Spleen (tissue), 11 donors: ENCODE data around the gene HGS. TPM values are rescaled to one million over a fixed set of nuclear protein-coding genes. Genes with fewer than 3 reads are reported as not detected.

Experiments used
- DNase-seq: peaks from one replicate; pipeline ENCODE4 v3.0.0-alpha.2; 2020
- H3K27ac ChIP-seq, 8 donors: fragments of 200-600 bp; sonication (generic) in 7 of 8; 1 replicate in 4 of 8; 2 replicates in 4 of 8; pipeline versions ENCODE4 v1.5.0 to v1.8.0; 2016 to 2021; ENCODE audit warnings: inconsistent platforms in 4 of 8, mild to moderate bottlenecking in 4 of 8, moderate library complexity in 1 of 8
- H3K27me3 ChIP-seq, 7 donors: fragments of 200-600 bp; sonication (generic) in 6 of 7; replicated peaks in 1 of 7; 1 replicate in 4 of 7; 2 replicates in 3 of 7; pipeline versions ENCODE4 v1.5.0 to v1.8.0; 2016 to 2021; ENCODE audit warnings: inconsistent platforms in 3 of 7, mild to moderate bottlenecking in 1 of 7
- H3K36me3 ChIP-seq, 6 donors: fragments of 200-600 bp; sonication (generic) in 5 of 6; 1 replicate in 4 of 6; 2 replicates in 2 of 6; pipeline versions ENCODE4 v1.5.0 to v1.8.0; 2016 to 2021; ENCODE audit warnings: inconsistent platforms in 2 of 6
- H3K4me1 ChIP-seq, 6 donors: fragments of 200-600 bp; sonication (generic) in 5 of 6; 1 replicate in 3 of 6; 2 replicates in 3 of 6; pipeline versions ENCODE4 v1.5.0 to v1.8.0; 2016 to 2021; ENCODE audit warnings: inconsistent platforms in 3 of 6
- H3K4me3 ChIP-seq, 8 donors: fragments of 200-600 bp; sonication (generic) in 7 of 8; 1 replicate in 4 of 8; 2 replicates in 4 of 8; pipeline versions ENCODE4 v1.5.0 to v1.8.0; 2016 to 2021; ENCODE audit warnings: inconsistent platforms in 4 of 8, mild to moderate bottlenecking in 4 of 8, moderate library complexity in 2 of 8
- H3K9me3 ChIP-seq, 8 donors: fragments of 200-600 bp; sonication (generic) in 7 of 8; 1 replicate in 4 of 8; 2 replicates in 4 of 8; pipeline versions ENCODE4 v1.5.0 to v1.8.0; 2016 to 2021; ENCODE audit warnings: inconsistent platforms in 4 of 8
- POLR2A ChIP-seq, 3 donors: fragments of 450-650 bp; IDR thresholded peaks; one replicate each; pipeline ENCODE4 v1.5.1; 2017; ENCODE audit warnings: antibody characterized with exemption in 3 of 3, mild to moderate bottlenecking in 1 of 3
- POLR2AphosphoS5 ChIP-seq, 3 donors: sonication (generic); formaldehyde crosslinking; IDR thresholded peaks; one replicate each; pipeline ENCODE4 v1.5.1; 2017; ENCODE audit warnings: antibody characterized with exemption in 3 of 3
- WGBS, 5 donors: extraction: QIAGEN DNeasy Blood & Tissue Kit in 3 of 5; methylation state at CpG; one replicate each; pipeline versions ENCODE4 v1.1.5 to v1.1.7; 2013 to 2018; 5-methylcytosine and 5-hydroxymethylcytosine counted together
- intact Hi-C: fragments of 100-400 bp; cut with DNase I; formaldehyde crosslinking; loops from one replicate; pipeline ENCODE4 v1.15.0; 2023; ENCODE audit warnings: low total_unique reads
- polyA plus RNA-seq, 3 donors: library from polyadenylated mRNA; stranded (reverse); fragments of 200-250 nt; gene quantifications; one replicate each; pipeline ENCODE4 v1.2.1, GENCODE V29; 2013
- total RNA-seq, 7 donors: library from RNA; depleted of rRNA in 3 of 7; stranded (reverse); fragments of >200 nt in 3 of 7; fragmentation: NEBNext Ultra II Directional in 4 of 7; extraction: Animal tissue kit (Norgen Biotek cat#: 25700) in 4 of 7; gene quantifications; one replicate each; pipeline versions ENCODE4 v1.1.0 to v1.2.1, GENCODE V29; 2016 to 2021
- TF ChIP-seq, protein P1 (sequence below), 11 experiments: fragments of 200-600 bp in 7 of 11; fragments of 450-650 bp in 4 of 11; sonication (generic) in 4 of 11; IDR thresholded peaks in 8 of 11; conservative IDR thresholded peaks in 3 of 11; 1 replicate in 7 of 11; 2 replicates in 4 of 11; pipeline versions ENCODE4 v1.4.0 to v1.8.0; 2016 to 2021; ENCODE audit warnings: antibody characterized with exemption in 11 of 11, inconsistent platforms in 4 of 11, mild to moderate bottlenecking in 1 of 11
- donor health status: healthy with polysubstance abuse.
- donor health status: DM: no; HTN: no; CAD: no; lungs with moderate emphysema.
- donor health status: DM: no; HTN: no; CAD: no.
- donor health status: Bipolar disorder and iron deficiency.
- donor health status: healthy.
- donor health status: DM: no; HTN: no; CAD: no.
- donor health status: DM: yes; HTN: yes; CAD: no.

The HGS gene
- total and polyA plus RNA-seq, 10 donors, result 61.3 to 134 (median 106) TPM

- Histone ChIP-seq H3K4me1 (peaks cover 16 to 57% (median 44%) of the 10 kb centered on the region in 6 donors), H3K27me3 (no peaks in the 10 kb centered on the region), H3K4me3 (peak within 1 kb of the TSS; percentile 78 to 97 (median 87)), H3K9me3 (no peaks in the 10 kb centered on the region), H3K27ac (peak within 1 kb of the TSS; percentile 71 to 96 (median 90)), H3K36me3 (peaks cover 0 to 14% (median 0%) of the 10 kb centered on the region in 6 donors)
- intact Hi-C loops, result no loop called here
- TF ChIP-seq POLR2AphosphoS5 (IDR thresholded peaks at IDR 0.05) (peak; percentile 93 to 95 (median 94)), POLR2A (IDR thresholded peaks at IDR 0.05) (peak in 2 of 3 donors; percentile 39 to 60)
- TF ChIP-seq, protein P1, sequence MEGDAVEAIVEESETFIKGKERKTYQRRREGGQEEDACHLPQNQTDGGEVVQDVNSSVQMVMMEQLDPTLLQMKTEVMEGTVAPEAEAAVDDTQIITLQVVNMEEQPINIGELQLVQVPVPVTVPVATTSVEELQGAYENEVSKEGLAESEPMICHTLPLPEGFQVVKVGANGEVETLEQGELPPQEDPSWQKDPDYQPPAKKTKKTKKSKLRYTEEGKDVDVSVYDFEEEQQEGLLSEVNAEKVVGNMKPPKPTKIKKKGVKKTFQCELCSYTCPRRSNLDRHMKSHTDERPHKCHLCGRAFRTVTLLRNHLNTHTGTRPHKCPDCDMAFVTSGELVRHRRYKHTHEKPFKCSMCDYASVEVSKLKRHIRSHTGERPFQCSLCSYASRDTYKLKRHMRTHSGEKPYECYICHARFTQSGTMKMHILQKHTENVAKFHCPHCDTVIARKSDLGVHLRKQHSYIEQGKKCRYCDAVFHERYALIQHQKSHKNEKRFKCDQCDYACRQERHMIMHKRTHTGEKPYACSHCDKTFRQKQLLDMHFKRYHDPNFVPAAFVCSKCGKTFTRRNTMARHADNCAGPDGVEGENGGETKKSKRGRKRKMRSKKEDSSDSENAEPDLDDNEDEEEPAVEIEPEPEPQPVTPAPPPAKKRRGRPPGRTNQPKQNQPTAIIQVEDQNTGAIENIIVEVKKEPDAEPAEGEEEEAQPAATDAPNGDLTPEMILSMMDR (IDR thresholded peaks at IDR 0.05 in 8 of 11, conservative IDR thresholded peaks at IDR 0.05 in 3 of 11), result no peak
- peak; percentile 95 for DNase-seq
- 0 to 1% (median 0%) methylated on average over 37 to 77 of the region's 77 CpGs for WGBS, 5 donors
Measured at GRCh38 chr17:81636505-81637288, 47.1 kb upstream of the HGS start, which contains the start of the genes NPLOC4 and TSPAN10. Gene NPLOC4 (minus strand): TSS chr17:81637112. CDS start chr17:81636930, 182 bp downstream. Gene TSPAN10 (plus strand): TSS chr17:81637196. CDS start chr17:81642413, 5,217 bp downstream.

DNA sequence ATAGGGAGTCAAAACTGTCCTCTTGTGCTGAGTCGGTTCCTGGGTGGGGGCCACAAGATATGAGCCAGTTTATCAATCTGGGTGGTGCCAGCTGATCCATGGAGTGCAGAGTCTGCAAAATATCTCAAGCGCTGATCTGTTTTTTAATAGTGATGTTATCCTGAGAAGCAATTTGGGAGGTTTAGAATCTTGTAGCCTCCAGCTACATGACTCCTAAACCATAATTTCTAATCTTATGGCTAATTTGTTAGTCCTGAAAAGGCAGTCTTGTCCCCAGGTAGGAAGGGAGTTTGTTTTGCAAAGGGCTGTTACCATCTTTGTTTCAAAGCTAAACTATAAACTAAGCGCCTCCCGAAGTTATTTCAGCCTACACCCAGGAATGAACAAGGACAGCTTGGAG is 45.1 kb upstream of the HGS start:
- no peaks in the 10 kb centered on the region for H3K9me3 ChIP-seq
- no peak for TF ChIP-seq POLR2AphosphoS5 (IDR thresholded peaks at IDR 0.05)
- TF ChIP-seq, protein P1 (IDR thresholded peaks at IDR 0.05 in 8 of 11, conservative IDR thresholded peaks at IDR 0.05 in 3 of 11), result no peak
- no peak for TF ChIP-seq POLR2A (IDR thresholded peaks at IDR 0.05)
- no peaks in the 10 kb centered on the region for H3K27me3 ChIP-seq
- DNase-seq, result no peak
- peaks cover 0 to 3% (median 0%) of the 10 kb centered on the region in 6 donors for H3K36me3 ChIP-seq
- WGBS, 5 donors, result 82 to 93% (median 88%) methylated on average over 4 of the region's 4 CpGs
- peaks cover 16 to 38% (median 35%) of the 10 kb centered on the region in 6 donors for H3K4me1 ChIP-seq
- no peak overlapping the region for H3K27ac ChIP-seq
- no peak overlapping the region for H3K4me3 ChIP-seq
- intact Hi-C loops, result no loop called here

DNA sequence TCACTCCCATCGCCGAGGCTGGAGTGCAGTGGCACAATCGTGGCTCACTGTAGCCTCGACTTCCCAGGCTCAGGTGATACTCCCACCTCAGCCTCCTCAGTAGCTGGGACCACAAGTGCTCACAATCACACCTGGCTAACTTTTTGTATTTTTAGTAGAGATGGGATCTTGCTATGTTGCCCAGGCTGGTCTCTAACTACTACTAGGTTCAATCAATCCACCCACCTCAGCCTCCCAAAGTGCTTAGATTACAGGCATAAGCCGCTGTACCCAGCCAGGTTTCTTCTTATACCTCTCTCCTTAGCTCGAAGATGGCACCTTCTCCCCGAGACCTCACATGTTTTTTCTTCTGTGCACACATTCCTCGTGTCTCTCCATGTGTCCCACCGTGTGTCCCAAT is 43.8 kb upstream of the HGS start:
- no peak overlapping the region for H3K27ac ChIP-seq
- no peaks in the 10 kb centered on the region for H3K36me3 ChIP-seq
- no peak overlapping the region for H3K4me3 ChIP-seq
- intact Hi-C loops, result no loop called here
- 93 to 96% (median 93%) methylated on average over 9 of the region's 9 CpGs for WGBS, 5 donors
- TF ChIP-seq POLR2A (IDR thresholded peaks at IDR 0.05) (no peak), POLR2AphosphoS5 (IDR thresholded peaks at IDR 0.05) (no peak)
- TF ChIP-seq, protein P1 (IDR thresholded peaks at IDR 0.05 in 8 of 11, conservative IDR thresholded peaks at IDR 0.05 in 3 of 11), result no peak
- H3K9me3 ChIP-seq, result no peaks in the 10 kb centered on the region
- no peak for DNase-seq
- H3K27me3 ChIP-seq, result no peaks in the 10 kb centered on the region
- H3K4me1 ChIP-seq, result peaks cover 12 to 24% (median 22%) of the 10 kb centered on the region in 6 donors

- no peak for DNase-seq
- Histone ChIP-seq H3K4me1 (peaks cover 0 to 9% (median 7%) of the 10 kb centered on the region in 6 donors), H3K27me3 (peaks cover 0 to 1% (median 0%) of the 10 kb centered on the region in 7 donors), H3K36me3 (no peaks in the 10 kb centered on the region), H3K4me3 (no peak overlapping the region), H3K9me3 (no peaks in the 10 kb centered on the region), H3K27ac (no peak overlapping the region)
- TF ChIP-seq, protein P1 (IDR thresholded peaks at IDR 0.05 in 8 of 11, conservative IDR thresholded peaks at IDR 0.05 in 3 of 11), result no peak
- no peak for TF ChIP-seq POLR2AphosphoS5 (IDR thresholded peaks at IDR 0.05)
- no peak for TF ChIP-seq POLR2A (IDR thresholded peaks at IDR 0.05)
- intact Hi-C loops, result no loop called here
- WGBS, 5 donors, result 91 to 95% (median 94%) methylated on average over 8 to 17 of the region's 17 CpGs
Measured at GRCh38 chr17:81641825-81642489, 41.9 kb upstream of the HGS start.
